Parietal lobe (tissue), 1 donor: ENCODE measurements around the gene FAM20C. TPM values are rescaled to one million over a fixed set of nuclear protein-coding genes. Genes with fewer than 3 reads are reported as not detected.

ENCODE experiments used
- total RNA-seq: library from RNA; depleted of rRNA; stranded (reverse); fragments of >200 nt; gene quantifications from one replicate; pipeline ENCODE4 v1.2.3, GENCODE V29; 2014

The FAM20C gene
- 31.0 TPM for total RNA-seq

DNA sequence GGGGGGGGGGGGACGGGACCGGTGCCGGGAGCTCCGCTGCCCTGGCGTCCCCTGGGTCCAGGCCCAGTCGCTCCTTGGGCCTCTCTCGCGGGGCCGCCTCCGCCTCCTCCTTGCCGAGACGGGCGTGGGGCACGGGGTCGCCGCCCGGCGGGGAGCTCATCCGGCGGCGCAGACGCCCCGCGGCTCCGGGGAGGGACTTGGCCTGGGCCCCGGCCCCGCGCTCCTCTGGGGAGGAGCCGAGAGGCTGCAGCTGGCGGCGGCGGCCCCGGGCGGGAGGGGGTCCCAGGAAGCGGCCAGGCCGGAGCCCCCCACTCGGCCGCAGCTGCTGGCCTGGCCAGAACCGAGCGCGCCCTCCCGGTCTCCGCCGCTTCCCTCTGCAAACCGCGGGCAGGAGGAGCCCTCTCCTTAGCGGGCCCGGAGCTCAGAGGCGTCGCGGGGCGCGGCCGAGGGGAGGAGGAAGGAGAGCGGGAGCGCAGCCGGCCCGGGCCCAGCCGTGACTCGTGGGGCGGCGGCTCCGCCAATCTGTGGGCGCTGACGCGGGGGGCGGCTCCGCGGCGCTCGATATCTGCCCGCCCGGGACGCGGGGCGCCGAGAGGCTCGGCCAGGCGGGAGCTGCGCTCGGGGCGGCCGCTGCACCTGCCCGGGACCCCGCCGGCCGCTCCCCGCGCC is at the start of gene FAM20C:
Gene FAM20C, plus strand, starts transcription at position 591 of the 669 bp plus-strand sequence. CDS start 629 bp downstream, outside the sequence.

DNA sequence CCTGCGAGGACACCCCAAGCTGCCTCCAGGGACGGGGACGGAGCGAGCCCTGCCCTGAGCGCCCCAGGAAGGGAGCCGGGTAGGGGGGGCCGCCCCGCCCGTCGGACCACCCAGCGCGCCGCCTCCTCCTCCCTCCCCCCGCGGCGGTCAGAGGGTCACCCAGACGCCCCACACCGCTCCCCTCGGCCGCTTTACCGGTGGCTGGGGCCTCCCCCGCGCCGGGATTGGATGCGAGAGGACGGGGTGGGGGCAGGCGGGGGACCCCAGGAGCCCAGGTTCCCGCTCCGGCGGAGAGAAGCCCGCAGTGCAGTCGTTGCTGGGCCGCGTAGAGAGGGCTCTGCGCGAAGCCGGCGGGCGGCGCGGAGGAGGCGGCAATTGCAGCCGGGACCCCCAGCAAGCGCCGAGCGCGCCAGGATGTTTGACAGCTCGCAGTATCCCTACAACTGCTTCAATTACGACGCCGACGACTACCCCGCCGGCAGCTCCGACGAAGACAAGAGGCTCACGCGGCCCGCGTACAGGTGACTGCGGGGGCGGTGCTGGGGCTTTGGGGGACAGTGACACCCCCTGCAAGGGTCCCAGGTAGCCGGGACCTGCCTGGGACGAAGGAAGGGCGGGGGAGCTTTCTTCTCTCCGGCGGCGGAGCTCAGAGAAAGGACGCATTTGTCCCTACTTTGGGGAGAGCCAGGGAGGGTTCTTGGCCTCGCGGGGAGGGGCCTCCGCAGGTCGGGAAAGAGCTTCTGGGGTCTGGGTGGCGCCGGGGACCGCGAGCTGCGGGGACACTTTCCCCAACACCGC is 97.6 kb downstream of the FAM20C start, which contains the start of gene FOXL3:
Gene FOXL3, plus strand, starts transcription at position 415 of the 798 bp plus-strand sequence. Its CDS starts 0 bp downstream, at position 415.

Other genes starting within 250 kb of the FAM20C start
- gene FOXL3, start 97.6 kb downstream of the FAM20C start, total RNA-seq, result not detected